ENCODE measurements around the gene MRPL33.

MRPL33 gene

GRCh38 chr2:27776696-27777095 lies 5.2 kb downstream of the MRPL33 start:
- DNase-seq (ENCODE audit: low read depth), result no peak

GRCh38 chr2:27779417-27780055 lies 8.0 kb downstream of the MRPL33 start:
- no peak for DNase-seq (ENCODE audit: low read depth)

- no peak for DNase-seq (ENCODE audit: low read depth)
Measured at GRCh38 chr2:27781496-27781895, 10.0 kb downstream of the MRPL33 start.

- DNase-seq (ENCODE audit: low read depth), result no peak
Measured at GRCh38 chr2:27782701-27783100, 11.2 kb downstream of the MRPL33 start.

- no peak for DNase-seq (ENCODE audit: low read depth)
Measured at GRCh38 chr2:27790796-27791195, 19.3 kb downstream of the MRPL33 start.

- no peak for DNase-seq (ENCODE audit: low read depth)
Measured at GRCh38 chr2:27792759-27793158, 21.2 kb downstream of the MRPL33 start.

GRCh38 chr2:27795093-27795834 lies 23.7 kb downstream of the MRPL33 start:
- DNase-seq (ENCODE audit: low read depth), result no peak

- DNase-seq (ENCODE audit: low read depth), result no peak
Measured at GRCh38 chr2:27795868-27796277, 24.4 kb downstream of the MRPL33 start.

GRCh38 chr2:27796791-27797765 lies 25.6 kb downstream of the MRPL33 start:
- DNase-seq (ENCODE audit: low read depth), result no peak

GRCh38 chr2:27797841-27798240 lies 26.3 kb downstream of the MRPL33 start:
- DNase-seq (ENCODE audit: low read depth), result no peak

- DNase-seq (ENCODE audit: low read depth), result no peak
Measured at GRCh38 chr2:27798486-27798885, 27.0 kb downstream of the MRPL33 start.

- DNase-seq (ENCODE audit: low read depth), result no peak
Measured at GRCh38 chr2:27798948-27799645, 27.6 kb downstream of the MRPL33 start.

- DNase-seq (ENCODE audit: low read depth), result no peak
Measured at GRCh38 chr2:27799646-27800010, 28.1 kb downstream of the MRPL33 start.

- DNase-seq (ENCODE audit: low read depth), result no peak
Measured at GRCh38 chr2:27800856-27801255, 29.3 kb downstream of the MRPL33 start.

GRCh38 chr2:27802547-27802946 lies 31.0 kb downstream of the MRPL33 start:
- no peak for DNase-seq (ENCODE audit: low read depth)

GRCh38 chr2:27803046-27803445 lies 31.5 kb downstream of the MRPL33 start:
- DNase-seq (ENCODE audit: low read depth), result no peak

- DNase-seq (ENCODE audit: low read depth), result no peak
Measured at GRCh38 chr2:27804146-27804545, 32.6 kb downstream of the MRPL33 start.

GRCh38 chr2:27805180-27805579 lies 33.7 kb downstream of the MRPL33 start:
- no peak for DNase-seq (ENCODE audit: low read depth)

- no peak for DNase-seq (ENCODE audit: low read depth)
Measured at GRCh38 chr2:27806311-27807059, 35.0 kb downstream of the MRPL33 start.

GRCh38 chr2:27807476-27807875 lies 36.0 kb downstream of the MRPL33 start:
- DNase-seq (ENCODE audit: low read depth), result no peak

- DNase-seq (ENCODE audit: low read depth), result no peak
Measured at GRCh38 chr2:27808418-27808817, 36.9 kb downstream of the MRPL33 start.
